Common myeloid progenitor, CD34-positive (primary cell): Measurements from ENCODE around the gene POR.

ENCODE experiments used
- CTCF ChIA-PET: fragments of 350-600 bp; sonication (Branson Sonifier 250); formaldehyde crosslinking; loops from one replicate; lab custom pipeline; 2021; ENCODE audit warnings: antibody characterized with exemption; lab: Charles Lee
- POLR2A ChIA-PET: fragments of 350-600 bp; sonication (Branson Sonifier 250); formaldehyde crosslinking; loops from one replicate; lab custom pipeline; 2021; ENCODE audit warnings: antibody characterized with exemption; lab: Charles Lee
- DNase-seq, 3 donors: peaks; one replicate each; pipeline versions ENCODE4 v3.0.0 to v3.0.0-alpha.2; 2013
- H3K27ac ChIP-seq, 2 experiments: 1 replicate in 1 of 2; 2 replicates in 1 of 2; pipeline ENCODE4 v1.7.0; 2013; ENCODE audit warnings: inconsistent platforms in 2 of 2, low read length in 2 of 2, mild to moderate bottlenecking in 2 of 2, low read depth in 1 of 2, moderate library complexity in 1 of 2; ENCODE audit not compliant: severe bottlenecking in 2 of 2, insufficient read depth in 1 of 2, poor library complexity in 1 of 2
- H3K27me3 ChIP-seq, 5 experiments: replicated peaks in 2 of 5; 1 replicate in 3 of 5; 2 replicates in 2 of 5; pipeline versions ENCODE4 v1.6.1 to v1.7.0; 2013; ENCODE audit warnings: low read length in 4 of 5, mild to moderate bottlenecking in 2 of 5, moderate library complexity in 2 of 5, inconsistent platforms in 1 of 5; ENCODE audit not compliant: insufficient read depth in 5 of 5, control insufficient read depth in 4 of 5
- H3K36me3 ChIP-seq, 4 experiments: 1 replicate in 2 of 4; 2 replicates in 2 of 4; pipeline versions ENCODE4 v1.6.1 to v1.7.0; 2013; ENCODE audit warnings: low read length in 3 of 4, control low read depth in 1 of 4, mild to moderate bottlenecking in 1 of 4; ENCODE audit not compliant: control insufficient read depth in 4 of 4, insufficient read depth in 4 of 4
- H3K4me1 ChIP-seq, 4 experiments: 1 replicate in 3 of 4; 2 replicates in 1 of 4; pipeline versions ENCODE4 v1.6.1 to v1.7.1; 2013; ENCODE audit warnings: low read length in 3 of 4, mild to moderate bottlenecking in 3 of 4, control low read depth in 1 of 4, inconsistent platforms in 1 of 4, moderate library complexity in 1 of 4; ENCODE audit not compliant: control insufficient read depth in 4 of 4, insufficient read depth in 4 of 4; ENCODE audit errors: control extremely low read depth in 1 of 4
- H3K4me3 ChIP-seq, 7 experiments: 1 replicate in 4 of 7; 2 replicates in 3 of 7; pipeline versions ENCODE4 v1.5.1 to v1.7.0; 2013; ENCODE audit warnings: mild to moderate bottlenecking in 7 of 7, low read length in 6 of 7, moderate library complexity in 6 of 7, inconsistent platforms in 2 of 7, low read depth in 2 of 7, control low read depth in 1 of 7; ENCODE audit not compliant: insufficient read depth in 4 of 7, control insufficient read depth in 1 of 7; ENCODE audit errors: extremely low read depth in 1 of 7
- H3K9me3 ChIP-seq, 5 experiments: 1 replicate in 4 of 5; 2 replicates in 1 of 5; pipeline versions ENCODE4 v1.6.1 to v1.7.1; 2013; ENCODE audit warnings: low read length in 4 of 5, mild to moderate bottlenecking in 2 of 5, inconsistent platforms in 1 of 5, low read depth in 1 of 5, moderate library complexity in 1 of 5; ENCODE audit not compliant: control insufficient read depth in 4 of 5, insufficient read depth in 2 of 5; ENCODE audit errors: control extremely low read depth in 1 of 5
- WGBS: methylation state at CpG from one replicate; pipeline ENCODE4 v1.1.5; 2013; ENCODE audit not compliant: insufficient coverage; 5-methylcytosine and 5-hydroxymethylcytosine counted together

The POR gene

GRCh38 chr7:75891815-75892411 is 23.0 kb upstream of the POR start:
- Histone ChIP-seq H3K36me3 (peaks cover 0 to 17% (median 8%) of the 10 kb centered on the region in 4 experiments), H3K27ac (no peak overlapping the region), H3K9me3 (no peaks in the 10 kb centered on the region), H3K4me3 (no peak overlapping the region), H3K27me3 (no peaks in the 10 kb centered on the region), H3K4me1 (peaks cover 0 to 10% (median 7%) of the 10 kb centered on the region in 4 experiments)
- 96% methylated on average over 7 of the region's 7 CpGs for WGBS
- ChIA-PET POLR2A (interaction anchor here (0.6 to 0.7 kb wide), 2 partner anchors 37 to 75 kb away, joined by 3 to 6 read pairs; no protein-coding TSS in a partner anchor), CTCF (interaction anchor here (2.8 kb wide), 1 partner anchor 26 kb away, joined by 6 read pairs; no protein-coding TSS in a partner anchor)
- DNase-seq: no peak

GRCh38 chr7:75892634-75893272 is 22.2 kb upstream of the POR start:
- ChIA-PET POLR2A (interaction anchor here (0.6 kb wide), 1 partner anchor 74 kb away, joined by 3 read pairs; no protein-coding TSS in a partner anchor), CTCF (interaction anchor here (1.0 kb wide), 1 partner anchor 14 kb away, joined by 3 read pairs; the partner anchor contains the start of gene RHBDD2)
- Histone ChIP-seq H3K4me3 (no peak overlapping the region), H3K4me1 (peaks cover 0 to 10% (median 7%) of the 10 kb centered on the region in 4 experiments), H3K27ac (no peak overlapping the region), H3K27me3 (no peaks in the 10 kb centered on the region), H3K36me3 (peaks cover 0 to 11% (median 5%) of the 10 kb centered on the region in 4 experiments), H3K9me3 (no peaks in the 10 kb centered on the region)
- WGBS: 93% methylated on average over 15 of the region's 15 CpGs
- DNase-seq: no peak

- 95% methylated on average over 4 of the region's 6 CpGs for WGBS
- ChIA-PET POLR2A (no interaction called here), CTCF (interaction anchor here (1.0 kb wide), 1 partner anchor 12 kb away, joined by 3 read pairs; no protein-coding TSS in a partner anchor)
These were observed 18.1 kb upstream of the POR start for GRCh38 chr7:75896803-75897327.

GRCh38 chr7:75900617-75901315 is 14.2 kb upstream of the POR start:
- H3K27me3 ChIP-seq: no peaks in the 10 kb centered on the region
- H3K4me1 ChIP-seq: peaks cover 0 to 1% (median 0%) of the 10 kb centered on the region in 4 experiments
- H3K9me3 ChIP-seq: no peaks in the 10 kb centered on the region
- no peaks in the 10 kb centered on the region for H3K36me3 ChIP-seq
- DNase-seq: no peak
- H3K4me3 ChIP-seq: no peak overlapping the region
- ChIA-PET CTCF (interaction anchor here (0.8 kb wide), 1 partner anchor 121 kb away, joined by 3 read pairs; no protein-coding TSS in a partner anchor), POLR2A (no interaction called here)
- WGBS: 83% methylated on average over 6 of the region's 9 CpGs
- no peak overlapping the region for H3K27ac ChIP-seq

More at GRCh38 chr7:75896803-75897327, 18.1 kb upstream of the POR start:
- no peaks in the 10 kb centered on the region for H3K27me3 ChIP-seq
- no peaks in the 10 kb centered on the region for H3K4me1 ChIP-seq
- H3K4me3 ChIP-seq: no peak overlapping the region
- no peak for DNase-seq
- no peak overlapping the region for H3K27ac ChIP-seq
- H3K9me3 ChIP-seq: no peaks in the 10 kb centered on the region
- H3K36me3 ChIP-seq: no peaks in the 10 kb centered on the region

GRCh38 chr7:75905785-75906604 is 9.0 kb upstream of the POR start:
- WGBS: 86% methylated on average over 10 of the region's 17 CpGs
- DNase-seq: peak in 2 of 3 donors; percentile 32 to 33
- Histone ChIP-seq H3K36me3 (no peaks in the 10 kb centered on the region), H3K27me3 (no peaks in the 10 kb centered on the region), H3K9me3 (no peaks in the 10 kb centered on the region), H3K27ac (no peak overlapping the region), H3K4me1 (peaks cover 0 to 8% (median 1%) of the 10 kb centered on the region in 4 experiments), H3K4me3 (no peak overlapping the region)
- ChIA-PET POLR2A (no interaction called here), CTCF (no interaction called here)

- H3K27ac ChIP-seq: no peak overlapping the region
- peaks cover 0 to 8% (median 1%) of the 10 kb centered on the region in 4 experiments for H3K4me1 ChIP-seq
- ChIA-PET POLR2A (no interaction called here), CTCF (no interaction called here)
- 92% methylated on average over 6 of the region's 10 CpGs for WGBS
- H3K9me3 ChIP-seq: no peaks in the 10 kb centered on the region
- DNase-seq: no peak
- no peaks in the 10 kb centered on the region for H3K27me3 ChIP-seq
- H3K36me3 ChIP-seq: no peaks in the 10 kb centered on the region
- H3K4me3 ChIP-seq: no peak overlapping the region
These were observed 7.8 kb upstream of the POR start for GRCh38 chr7:75906991-75907667.
